K562 (cell line): Measurements from ENCODE around the gene GPR139. TPM values are rescaled to one million over a fixed set of nuclear protein-coding genes. Genes with fewer than 3 reads are reported as not detected.

ENCODE experiments used
- ATAC-seq: fragments of 200-7000 bp; cut with Tn5 transposase; 3 replicates; pipeline ENCODE4 v1.9.1; 2020; ENCODE audit warnings: moderate library complexity
- BruUV-seq: library from RNA; stranded (reverse); fragments of 400-500 nt; replicated peaks from 2 replicates; lab custom pipeline; 2021; lab: Mats Ljungman, UMichigan
- CTCF ChIA-PET: fragments of 300-600 bp; formaldehyde crosslinking; extraction: SDS; loops from one replicate; lab custom pipeline; 2021; ENCODE audit warnings: low intra/inter-chr PET ratio; lab: Yijun Ruan, JAX
- POLR2A ChIA-PET: fragments of 300-600, 350-650 bp; sonication (Branson Sonifier 250); formaldehyde crosslinking; extraction: SDS; loops from one replicate; lab custom pipeline; 2021; ENCODE audit warnings: antibody characterized with exemption, inconsistent platforms; lab: Yijun Ruan, JAX
- DNase-seq, 4 experiments: peaks; one replicate each; pipeline versions ENCODE4 v3.0.0 to v3.0.0-alpha.2; 2011 to 2018; ENCODE audit warnings: low spot score in 3 of 4, mixed read lengths in 3 of 4; ENCODE audit errors: extremely low read depth in 1 of 4
- FAIRE-seq: peaks from 2 replicates; lab custom pipeline; 2011; peaks lifted over from hg19 to GRCh38; lab: Jason Lieb, UNC
- H2AFZ ChIP-seq: 2 replicates; pipeline ENCODE4 v1.6.0; 2011; ENCODE audit warnings: low read depth, low read length, control low read depth, inconsistent platforms
- H3K27ac ChIP-seq: fragments of 200-600 bp; 3 replicates; pipeline ENCODE4 v1.8.0; 2011; ENCODE audit warnings: low read depth, mild to moderate bottlenecking, control low read depth, inconsistent platforms, low read length, moderate library complexity, mixed read lengths; ENCODE audit errors: extremely low read depth
- H3K27me3 ChIP-seq, 2 experiments: fragments of 300-600 bp in 1 of 2; 2 replicates in 1 of 2; 3 replicates in 1 of 2; pipeline versions ENCODE4 v1.6.0 to v1.8.0; 2011; ENCODE audit warnings: inconsistent platforms in 2 of 2, low read length in 2 of 2, mild to moderate bottlenecking in 1 of 2, mixed read lengths in 1 of 2, moderate library complexity in 1 of 2; ENCODE audit not compliant: control insufficient read depth in 2 of 2, insufficient read depth in 2 of 2
- H3K36me3 ChIP-seq: fragments of 300-600 bp; 3 replicates; pipeline ENCODE4 v1.8.0; 2011; ENCODE audit warnings: mild to moderate bottlenecking, low read length, inconsistent platforms; ENCODE audit not compliant: control insufficient read depth, insufficient read depth
- H3K4me1 ChIP-seq, 2 experiments: fragments of 200-600 bp in 1 of 2; replicated peaks in 1 of 2; 2 replicates in 1 of 2; 3 replicates in 1 of 2; pipeline versions ENCODE4 v1.5.1 to v1.8.0; 2011; ENCODE audit warnings: inconsistent platforms in 2 of 2, low read length in 2 of 2, mild to moderate bottlenecking in 1 of 2, mixed read lengths in 1 of 2, moderate library complexity in 1 of 2; ENCODE audit not compliant: control insufficient read depth in 2 of 2, insufficient read depth in 2 of 2
- H3K4me2 ChIP-seq: 2 replicates; pipeline ENCODE4 v1.6.1; 2011; ENCODE audit warnings: low read length, control low read depth, inconsistent platforms, mixed read lengths; ENCODE audit not compliant: insufficient read depth
- H3K4me3 ChIP-seq: fragments of 200-600 bp; sonication (generic), shearing (Covaris generic); 2 replicates; pipeline ENCODE4 v1.5.1; 2016; ENCODE audit warnings: control low read depth, inconsistent platforms
- H3K79me2 ChIP-seq: fragments of 200-600 bp; 3 replicates; pipeline ENCODE4 v1.8.0; 2011; ENCODE audit warnings: low read length, inconsistent platforms; ENCODE audit not compliant: control insufficient read depth, insufficient read depth
- H3K9ac ChIP-seq, 2 experiments: 2 replicates each; pipeline versions ENCODE4 v1.6.0 to v1.6.1; 2011; ENCODE audit warnings: low read depth in 2 of 2, low read length in 2 of 2, control low read depth in 1 of 2, inconsistent platforms in 1 of 2, mild to moderate bottlenecking in 1 of 2, mixed read lengths in 1 of 2; ENCODE audit not compliant: insufficient read depth in 1 of 2
- H3K9me1 ChIP-seq: one replicate; pipeline ENCODE4 v1.6.0; 2011; ENCODE audit warnings: inconsistent platforms, mild to moderate bottlenecking, low read length, moderate library complexity; ENCODE audit not compliant: control insufficient read depth, insufficient read depth
- H3K9me3 ChIP-seq: replicated peaks from 2 replicates; pipeline ENCODE4 v1.5.1; 2011; ENCODE audit warnings: low read depth, low read length, inconsistent platforms; ENCODE audit not compliant: control insufficient read depth, insufficient read depth
- H4K20me1 ChIP-seq: replicated peaks from 2 replicates; pipeline ENCODE4 v1.6.1; 2011; ENCODE audit warnings: low read length, inconsistent platforms, mixed read lengths; ENCODE audit not compliant: control insufficient read depth, insufficient read depth
- BRD9 ChIP-seq: fragments of 450-650 bp; IDR thresholded peaks from 2 replicates; pipeline ENCODE4 v1.6.1; 2018; ENCODE audit warnings: low read depth; ENCODE audit not compliant: partially characterized antibody
- CAMTA2 ChIP-seq: fragments of 250-450 bp; sonication (Bioruptor Pico); conservative IDR thresholded peaks from 2 replicates; pipeline ENCODE4 v1.5.1; 2022
- HDAC3 ChIP-seq: fragments of 450-650 bp; IDR thresholded peaks from 2 replicates; pipeline ENCODE4 v1.6.1; 2018; ENCODE audit warnings: borderline replicate concordance, mild to moderate bottlenecking, moderate library complexity; ENCODE audit not compliant: partially characterized antibody
- MCM3 ChIP-seq: fragments of 450-650 bp; IDR thresholded peaks from 2 replicates; pipeline ENCODE4 v1.6.1; 2016
- NR3C1 ChIP-seq: sonication (generic); formaldehyde crosslinking; IDR thresholded peaks from 2 replicates; pipeline ENCODE4 v1.8.1; 2022; ENCODE audit warnings: missing genetic modification reagents
- PRMT5 ChIP-seq: sonication (generic); formaldehyde crosslinking; IDR thresholded peaks from 2 replicates; pipeline ENCODE4 v1.5.0; 2020; ENCODE audit warnings: missing genetic modification reagents
- RFX7 ChIP-seq: fragments of 250-450 bp; sonication (Bioruptor Pico); IDR thresholded peaks from 2 replicates; pipeline ENCODE4 v1.5.1; 2021; ENCODE audit warnings: mild to moderate bottlenecking
- SMARCC2 ChIP-seq: fragments of 450-650 bp; IDR thresholded peaks from 2 replicates; pipeline ENCODE4 v1.6.1; 2017; ENCODE audit warnings: antibody characterized with exemption, moderate library complexity, mild to moderate bottlenecking, low read depth
- ZKSCAN1 ChIP-seq: fragments of 150-350 bp; IDR thresholded peaks from 2 replicates; pipeline ENCODE4 v1.6.1; 2016; ENCODE audit warnings: low read depth, low read length
- ZNF584 ChIP-seq: fragments of 200-800 bp; sonication (Bioruptor generic); IDR thresholded peaks from 2 replicates; pipeline ENCODE4 v1.6.1; 2016; ENCODE audit warnings: low read depth, mild to moderate bottlenecking, missing genetic modification characterization, missing compliant biosample characterization
- WGBS: fragments of 100-300 bp; shearing (Covaris generic); methylation state at CpG from one replicate; pipeline ENCODE4 v1.1.6; 2016; ENCODE audit warnings: low coverage, mixed read lengths; ENCODE audit not compliant: insufficient coverage; ENCODE audit errors: missing lambda C conversion rate; 5-methylcytosine and 5-hydroxymethylcytosine counted together
- in situ Hi-C: fragments of 300-500 bp; cut with MboI; formaldehyde crosslinking; loops from 4 replicates; pipeline ENCODE4 v1.15.0; 2018; ENCODE audit warnings: inconsistent platforms, mixed read lengths
- intact Hi-C: fragments of 100-400 bp; cut with micrococcal nuclease; formaldehyde crosslinking; loops from 2 replicates; pipeline ENCODE4 v1.14.2; 2022
- polyA plus RNA-seq, 8 experiments: library from polyadenylated mRNA; depleted of rRNA in 4 of 8; stranded (reverse) in 5 of 8; unstranded in 3 of 8; fragments of >200 nt; fragmentation: Nextera tagmentation in 2 of 8; fragmentation: Illumina TruSeq in 1 of 8; extraction: Ambion mirVana in 2 of 8; extraction: Trizol in 1 of 8; gene quantifications; 2 replicates each; pipeline versions ENCODE4 v1.2.1 to v1.2.3, GENCODE V29; 2011 to 2014; ENCODE audit warnings: inconsistent platforms in 1 of 8, missing spikeins in 1 of 8
- total RNA-seq, 7 experiments: library from RNA; depleted of rRNA in 6 of 7; stranded (reverse); fragments of >200 nt in 6 of 7; fragmentation: Illumina TruSeq in 2 of 7; extraction: Trizol in 2 of 7; gene quantifications; 2 replicates each; pipeline versions ENCODE4 v1.2.1 to v1.2.3, GENCODE V29; 2011 to 2021; ENCODE audit warnings: low replicate concordance in 1 of 7

Gene GPR139
- total and polyA plus RNA-seq, 9 of the 15 experiments (the other 6 are each of a cell fraction or from before 2014, with no cell fraction given): not detected

DNA sequence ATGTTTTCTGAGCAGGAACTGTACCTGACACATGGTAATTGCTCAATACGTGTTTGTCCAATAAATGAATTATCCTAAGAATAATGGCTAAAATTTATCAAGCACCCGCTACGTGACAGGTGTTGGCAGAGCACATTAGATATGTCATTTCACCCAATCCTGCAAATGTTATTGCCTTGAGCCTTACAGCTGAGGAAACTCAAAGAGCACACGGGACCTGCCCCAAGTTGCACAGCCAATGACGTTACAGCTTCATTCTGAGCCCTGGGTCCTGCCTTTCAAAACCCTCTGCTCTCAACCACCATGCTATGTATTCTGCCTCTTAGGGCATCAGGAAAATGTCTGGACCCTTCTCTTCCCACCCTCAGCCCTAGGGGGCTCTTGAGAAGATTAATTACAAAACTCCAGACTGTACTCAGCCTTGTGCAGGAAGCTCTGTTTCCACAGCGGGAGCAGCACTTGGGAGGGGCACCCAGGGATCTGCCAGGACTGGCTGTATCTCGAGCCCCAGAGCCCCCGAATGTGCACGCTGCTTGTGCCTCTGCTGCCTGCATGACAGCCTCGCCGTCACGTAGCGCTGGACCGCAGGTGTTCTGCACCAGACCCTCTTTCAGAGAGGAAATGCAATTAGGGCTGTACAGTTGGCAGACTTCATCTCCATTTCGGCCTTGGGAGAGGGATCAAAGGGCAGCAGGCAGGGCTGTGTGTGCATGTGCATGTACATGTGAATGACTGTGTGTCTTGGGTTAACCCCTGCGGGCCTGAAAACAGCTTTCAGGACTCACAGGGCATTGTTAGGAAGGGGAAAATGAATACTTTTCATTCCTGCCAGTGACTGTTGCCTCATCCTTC lies 71.6 kb downstream of the GPR139 start:
- H3K9me1 ChIP-seq: no peaks in the 10 kb centered on the region
- H3K27me3 ChIP-seq: peaks cover 2 to 18% of the 10 kb centered on the region in 2 experiments; a peak in 3 of 5 replicates
- DNase-seq: no peak
- FAIRE-seq: no peak
- intact Hi-C loops: no loop called here
- under 1% methylated on average over 8 of the region's 16 CpGs for WGBS
- in situ Hi-C loops: no loop called here
- H3K9me3 ChIP-seq: no peaks in the 10 kb centered on the region
- BruUV-seq: no TSS peak
- no peak overlapping the region for H3K27ac ChIP-seq
- no peak for TF ChIP-seq SMARCC2
- TF ChIP-seq ZNF584 (CRISPR knock-in tag): no peak
- TF ChIP-seq PRMT5: no peak
- TF ChIP-seq HDAC3: no peak
- TF ChIP-seq NR3C1: no peak
- TF ChIP-seq BRD9: no peak
- no peak for TF ChIP-seq MCM3
- no peak for TF ChIP-seq CAMTA2 (CRISPR knock-in tag)
- TF ChIP-seq RFX7: no peak
- TF ChIP-seq ZKSCAN1: no peak
- ChIA-PET CTCF (interaction anchor here (0.6 kb wide), 1 partner anchor 94 kb away, joined by 3 read pairs; no protein-coding TSS in a partner anchor), POLR2A (interaction anchor here (0.7 kb wide), 1 partner anchor 20 kb away, joined by 4 read pairs; no protein-coding TSS in a partner anchor)
- H4K20me1 ChIP-seq: no peaks in the 10 kb centered on the region
- H3K79me2 ChIP-seq: no peaks in the 10 kb centered on the region
- no peak overlapping the region for H2AFZ ChIP-seq
- ATAC-seq: no peak
- no peak overlapping the region for H3K9ac ChIP-seq
- no peaks in the 10 kb centered on the region for H3K36me3 ChIP-seq
- no peak overlapping the region for H3K4me2 ChIP-seq
- H3K4me1 ChIP-seq: no peaks in the 10 kb centered on the region
- H3K4me3 ChIP-seq: no peak overlapping the region
